Upper lobe of left lung (tissue), 6 donors: ENCODE data around the gene ST3GAL4. TPM values are rescaled to one million over a fixed set of nuclear protein-coding genes. Genes with fewer than 3 reads are reported as not detected.

Source experiments
- ATAC-seq, 2 donors: fragments of 200-7000 bp; cut with Tn5 transposase; one replicate each; pipeline ENCODE4 v1.9.1; 2022; ENCODE audit warnings: mild to moderate bottlenecking in 2 of 2, moderate library complexity in 2 of 2; ENCODE audit not compliant: low FRiP score in 2 of 2
- DNase-seq, 2 donors: peaks; one replicate each; pipeline ENCODE4 v3.0.0-alpha.2; 2019 to 2020
- H3K27ac ChIP-seq, 4 donors: fragments of 200-600 bp; sonication (generic); one replicate each; pipeline ENCODE4 v1.5.1; 2016 to 2019
- H3K27me3 ChIP-seq, 4 donors: fragments of 200-600 bp; sonication (generic); one replicate each; pipeline ENCODE4 v1.5.1; 2017 to 2019
- H3K36me3 ChIP-seq, 4 donors: fragments of 200-600 bp; sonication (generic); one replicate each; pipeline ENCODE4 v1.5.1; 2016 to 2019
- H3K4me1 ChIP-seq, 4 donors: fragments of 200-600 bp; sonication (generic); one replicate each; pipeline ENCODE4 v1.5.1; 2018 to 2019
- H3K4me3 ChIP-seq, 4 donors: fragments of 200-600 bp; sonication (generic); one replicate each; pipeline ENCODE4 v1.5.1; 2017 to 2019; ENCODE audit warnings: mild to moderate bottlenecking in 2 of 4, moderate library complexity in 1 of 4
- H3K9me3 ChIP-seq, 4 donors: fragments of 200-600 bp; sonication (generic); one replicate each; pipeline ENCODE4 v1.5.1; 2018 to 2019
- CTCF ChIP-seq, 6 experiments: fragments of 450-650 bp in 4 of 6; fragments of 200-600 bp in 2 of 6; sonication (generic) in 2 of 6; IDR thresholded peaks; one replicate each; pipeline ENCODE4 v1.5.1; 2016 to 2019; ENCODE audit warnings: antibody characterized with exemption in 6 of 6
- EP300 ChIP-seq, 4 donors: sonication (generic); formaldehyde crosslinking; IDR thresholded peaks; one replicate each; pipeline ENCODE4 v1.5.1; 2017; ENCODE audit warnings: antibody characterized with exemption in 4 of 4, control low read depth in 2 of 4
- POLR2A ChIP-seq, 4 donors: fragments of 450-650 bp; IDR thresholded peaks; one replicate each; pipeline ENCODE4 v1.5.1; 2016 to 2017; ENCODE audit warnings: antibody characterized with exemption in 4 of 4, mild to moderate bottlenecking in 2 of 4
- POLR2AphosphoS5 ChIP-seq, 2 donors: sonication (generic); formaldehyde crosslinking; IDR thresholded peaks; one replicate each; pipeline ENCODE4 v1.5.1; 2017; ENCODE audit warnings: antibody characterized with exemption in 2 of 2
- WGBS, 2 donors: methylation state at CpG; one replicate each; pipeline ENCODE4 v1.1.5; 2017 to 2018; 5-methylcytosine and 5-hydroxymethylcytosine counted together
- total RNA-seq, 6 donors: library from RNA; depleted of rRNA in 4 of 6; stranded (reverse); fragments of >200 nt in 4 of 6; gene quantifications; one replicate each; pipeline versions ENCODE4 v1.1.0 to v1.2.1, GENCODE V29; 2016 to 2021
- donor health status: DM: no; HTN: no; CAD: no; lungs with moderate emphysema.
- donor health status: DM: no; HTN: yes; CAD: no; lungs with severe emphysema.

The ST3GAL4 gene
- total RNA-seq, 6 donors from 2014 or later: 20.6 to 47.9 (median 34.0) TPM

- no peak overlapping the region for H3K4me3 ChIP-seq
- H3K27me3 ChIP-seq: no peaks in the 10 kb centered on the region
- TF ChIP-seq POLR2AphosphoS5 (IDR thresholded peaks at IDR 0.05): no peak
- no peak for TF ChIP-seq POLR2A (IDR thresholded peaks at IDR 0.05)
- TF ChIP-seq CTCF (IDR thresholded peaks at IDR 0.05): no peak
- no peak overlapping the region for H3K27ac ChIP-seq
- ATAC-seq (no peak), DNase-seq (no peak)
- H3K9me3 ChIP-seq: no peaks in the 10 kb centered on the region
- H3K4me1 ChIP-seq: peaks cover 27 to 30% (median 28%) of the 10 kb centered on the region in 4 donors
- H3K36me3 ChIP-seq: peaks cover 0 to 7% (median 0%) of the 10 kb centered on the region in 4 donors
- 84 to 91% methylated on average over 5 of the region's 5 CpGs for WGBS, 2 donors
Observed at GRCh38 chr11:126313826-126314225, 41.7 kb upstream of the ST3GAL4 start.

- 40 to 50% methylated on average over 1 of the region's 1 CpG for WGBS, 2 donors
- Histone ChIP-seq H3K4me3 (no peak overlapping the region), H3K36me3 (peaks cover 0 to 6% (median 0%) of the 10 kb centered on the region in 4 donors), H3K4me1 (peaks cover 22 to 33% (median 25%) of the 10 kb centered on the region in 4 donors), H3K27ac (peak overlapping the region in 3 of 4 donors; percentile 73 to 87 (median 76)), H3K9me3 (no peaks in the 10 kb centered on the region), H3K27me3 (no peaks in the 10 kb centered on the region)
- DNase-seq: no peak
- no peak for ATAC-seq
- no peak for TF ChIP-seq POLR2AphosphoS5 (IDR thresholded peaks at IDR 0.05)
- no peak for TF ChIP-seq EP300 (IDR thresholded peaks at IDR 0.05)
- TF ChIP-seq CTCF (IDR thresholded peaks at IDR 0.05): no peak
Observed at GRCh38 chr11:126317432-126317755, 38.1 kb upstream of the ST3GAL4 start.

GRCh38 chr11:126317756-126318573, 37.5 kb upstream of the ST3GAL4 start:
- no peak for DNase-seq
- no peaks in the 10 kb centered on the region for H3K27me3 ChIP-seq
- WGBS, 2 donors: 36 to 47% methylated on average over 7 to 14 of the region's 14 CpGs
- peaks cover 22 to 33% (median 25%) of the 10 kb centered on the region in 4 donors for H3K4me1 ChIP-seq
- peak overlapping the region; percentile 73 to 87 (median 78) for H3K27ac ChIP-seq
- peak; percentile 86 to 94 for ATAC-seq
- H3K4me3 ChIP-seq: peak overlapping the region in 1 of 4 donors; percentile 18
- H3K9me3 ChIP-seq: no peaks in the 10 kb centered on the region
- peaks cover 0 to under 1% (median 0%) of the 10 kb centered on the region in 4 donors for H3K36me3 ChIP-seq
- TF ChIP-seq POLR2AphosphoS5 (IDR thresholded peaks at IDR 0.05): peak in 1 of 2 donors; percentile 9
- TF ChIP-seq EP300 (IDR thresholded peaks at IDR 0.05): no peak

GRCh38 chr11:126318574-126319373, 36.7 kb upstream of the ST3GAL4 start:
- H3K27ac ChIP-seq: peak overlapping the region; percentile 73 to 87 (median 78)
- ATAC-seq: peak; percentile 89 to 96
- no peaks in the 10 kb centered on the region for H3K36me3 ChIP-seq
- 46 to 62% methylated on average over 3 to 9 of the region's 9 CpGs for WGBS, 2 donors
- H3K27me3 ChIP-seq: no peaks in the 10 kb centered on the region
- peak in 1 of 2 donors; percentile 59 for DNase-seq
- peak overlapping the region in 1 of 4 donors; percentile 18 for H3K4me3 ChIP-seq
- TF ChIP-seq EP300 (IDR thresholded peaks at IDR 0.05) (no peak), POLR2A (IDR thresholded peaks at IDR 0.05) (peak in 1 of 4 donors; percentile 6)
- H3K9me3 ChIP-seq: no peaks in the 10 kb centered on the region
- peaks cover 22 to 33% (median 25%) of the 10 kb centered on the region in 4 donors for H3K4me1 ChIP-seq

GRCh38 chr11:126319374-126319740, 36.1 kb upstream of the ST3GAL4 start:
- peak in 1 of 2 donors; percentile 4 for ATAC-seq
- H3K4me3 ChIP-seq: no peak overlapping the region
- no peaks in the 10 kb centered on the region for H3K27me3 ChIP-seq
- H3K9me3 ChIP-seq: no peaks in the 10 kb centered on the region
- peak overlapping the region; percentile 73 to 87 (median 78) for H3K27ac ChIP-seq
- H3K36me3 ChIP-seq: peaks cover 0 to 4% (median 0%) of the 10 kb centered on the region in 4 donors
- TF ChIP-seq POLR2AphosphoS5 (IDR thresholded peaks at IDR 0.05): no peak
- TF ChIP-seq CTCF (IDR thresholded peaks at IDR 0.05): no peak
- TF ChIP-seq EP300 (IDR thresholded peaks at IDR 0.05): no peak
- TF ChIP-seq POLR2A (IDR thresholded peaks at IDR 0.05): no peak
- peaks cover 22 to 33% (median 25%) of the 10 kb centered on the region in 4 donors for H3K4me1 ChIP-seq
- 81 to 96% methylated on average over 3 to 5 of the region's 5 CpGs for WGBS, 2 donors
- no peak for DNase-seq
